K562 (cell line): ENCODE data around the gene CD2. TPM values are rescaled to one million over a fixed set of nuclear protein-coding genes. Genes with fewer than 3 reads are reported as not detected.

Source experiments
- ATF4 ChIP-seq: fragments of 450-650 bp; formaldehyde crosslinking; IDR thresholded peaks from 2 replicates; pipeline ENCODE4 v1.4.0; 2022; ENCODE audit warnings: mild to moderate bottlenecking, moderate library complexity
- BRF1 ChIP-seq: IDR thresholded peaks from 3 replicates; pipeline ENCODE4 v1.6.1; 2011; ENCODE audit warnings: borderline replicate concordance, mild to moderate bottlenecking; ENCODE audit not compliant: insufficient read length; ENCODE audit errors: extremely low read depth
- CCNT2 ChIP-seq: IDR thresholded peaks from 2 replicates; pipeline ENCODE4 v1.6.1; 2011; ENCODE audit warnings: borderline replicate concordance, low read depth, mild to moderate bottlenecking, moderate library complexity, mixed read lengths, low read length; ENCODE audit not compliant: insufficient read length; ENCODE audit errors: extremely low read depth
- DACH1 ChIP-seq: fragments of 450-650 bp; IDR thresholded peaks from 2 replicates; pipeline ENCODE4 v1.6.1; 2018; ENCODE audit not compliant: partially characterized antibody
- E2F1 ChIP-seq: sonication (generic); formaldehyde crosslinking; IDR thresholded peaks from 2 replicates; pipeline ENCODE4 v1.8.1; 2023; ENCODE audit warnings: mild to moderate bottlenecking, missing genetic modification reagents, moderate library complexity
- HBP1 ChIP-seq: fragments of 450-650 bp; formaldehyde crosslinking; IDR thresholded peaks from 2 replicates; pipeline ENCODE4 v1.4.0; 2022; ENCODE audit warnings: missing genetic modification characterization
- HMBOX1 ChIP-seq: sonication (generic); IDR thresholded peaks from 2 replicates; pipeline ENCODE4 v1.6.1; 2016
- HMGN3 ChIP-seq: IDR thresholded peaks from 2 replicates; pipeline ENCODE4 v1.6.1; 2011; ENCODE audit warnings: borderline replicate concordance, low read depth, mild to moderate bottlenecking, mixed read lengths, low read length; ENCODE audit not compliant: insufficient read length; ENCODE audit errors: extremely low read depth
- LCOR ChIP-seq: sonication (generic); formaldehyde crosslinking; IDR thresholded peaks from 2 replicates; pipeline ENCODE4 v1.8.0; 2022; ENCODE audit warnings: mild to moderate bottlenecking, missing genetic modification reagents
- PHF20 ChIP-seq: fragments of 450-650 bp; IDR thresholded peaks from 2 replicates; pipeline ENCODE4 v1.6.1; 2018; ENCODE audit not compliant: partially characterized antibody
- RNF2 ChIP-seq: sonication (generic); IDR thresholded peaks from 2 replicates; pipeline ENCODE4 v1.6.1; 2016
- SMARCB1 ChIP-seq: IDR thresholded peaks from 2 replicates; pipeline ENCODE4 v1.6.1; 2011; ENCODE audit warnings: improper control_type of control experiment, low read depth; ENCODE audit not compliant: insufficient read length
- ZBTB5 ChIP-seq: fragments of 450-650 bp; IDR thresholded peaks from 2 replicates; pipeline ENCODE4 v1.6.1; 2017; ENCODE audit warnings: antibody characterized with exemption
- ZNF253 ChIP-seq: fragments of 250-450 bp; sonication (Bioruptor Pico); conservative IDR thresholded peaks from 2 replicates; pipeline ENCODE4 v1.6.1; 2021; ENCODE audit warnings: mild to moderate bottlenecking
- ZNF280B ChIP-seq: fragments of 250-450 bp; sonication (Bioruptor Pico); IDR thresholded peaks from 2 replicates; pipeline ENCODE4 v1.5.1; 2021; ENCODE audit warnings: mild to moderate bottlenecking
- ZNF316 ChIP-seq: fragments of 450-650 bp; IDR thresholded peaks from 2 replicates; pipeline ENCODE4 v1.6.1; 2016
- ZNF347 ChIP-seq: fragments of 450-650 bp; formaldehyde crosslinking; IDR thresholded peaks from 2 replicates; pipeline ENCODE4 v1.4.0; 2020; ENCODE audit warnings: low read depth, mild to moderate bottlenecking, moderate library complexity
- ZNF77 ChIP-seq: fragments of 250-450 bp; sonication (Bioruptor Pico); IDR thresholded peaks from 2 replicates; pipeline ENCODE4 v1.5.0; 2020
- polyA plus RNA-seq, 8 experiments: library from polyadenylated mRNA; depleted of rRNA in 4 of 8; stranded (reverse) in 5 of 8; unstranded in 3 of 8; fragments of >200 nt; fragmentation: Nextera tagmentation in 2 of 8; fragmentation: Illumina TruSeq in 1 of 8; extraction: Ambion mirVana in 2 of 8; extraction: Trizol in 1 of 8; gene quantifications; 2 replicates each; pipeline versions ENCODE4 v1.2.1 to v1.2.3, GENCODE V29; 2011 to 2014; ENCODE audit warnings: inconsistent platforms in 1 of 8, missing spikeins in 1 of 8
- total RNA-seq, 7 experiments: library from RNA; depleted of rRNA in 6 of 7; stranded (reverse); fragments of >200 nt in 6 of 7; fragmentation: Illumina TruSeq in 2 of 7; extraction: Trizol in 2 of 7; gene quantifications; 2 replicates each; pipeline versions ENCODE4 v1.2.1 to v1.2.3, GENCODE V29; 2011 to 2021; ENCODE audit warnings: low replicate concordance in 1 of 7

CD2 gene
- total and polyA plus RNA-seq, 9 of the 15 experiments (the other 6 are each of a cell fraction or from before 2014, with no cell fraction given) = 0.07 to 0.16 TPM; not detected in 7

GRCh38 chr1:116817582-116818064 lies 63.4 kb downstream of the CD2 start (continued):
- TF ChIP-seq DACH1 = peak; percentile 28
- TF ChIP-seq ATF4 (CRISPR knock-in tag) = no peak
- peak; percentile 63 for TF ChIP-seq HMBOX1
- TF ChIP-seq RNF2 = no peak
- TF ChIP-seq ZNF280B (CRISPR knock-in tag) = no peak
- no peak for TF ChIP-seq CCNT2
- TF ChIP-seq ZNF347 (CRISPR knock-in tag) = no peak
- TF ChIP-seq PHF20 = no peak
- no peak for TF ChIP-seq ZBTB5
- no peak for TF ChIP-seq BRF1
- TF ChIP-seq HMGN3 = no peak
- TF ChIP-seq ZNF77 (CRISPR knock-in tag) = no peak
- TF ChIP-seq ZNF316 = no peak
- TF ChIP-seq SMARCB1 = no peak
- TF ChIP-seq ZNF253 = no peak
- TF ChIP-seq E2F1 (CRISPR knock-in tag) = no peak
- no peak for TF ChIP-seq HBP1
- TF ChIP-seq LCOR (CRISPR knock-in tag) = no peak
